Stomach (tissue), 4 donors: ENCODE data around the gene CFAP46.
"Not testable (repeated sequence)": the region's sequence is repeated elsewhere in the genome, so short reads cannot be mapped to it uniquely, and the experiment has no call there.

Source experiments
- EP300 ChIP-seq: sonication (generic); formaldehyde crosslinking; IDR thresholded peaks from one replicate; pipeline ENCODE4 v1.6.1; 2017; ENCODE audit warnings: antibody characterized with exemption
- POLR2A ChIP-seq, 4 donors: fragments of 450-650 bp; IDR thresholded peaks; one replicate each; pipeline ENCODE4 v1.6.1; 2016; ENCODE audit warnings: antibody characterized with exemption in 4 of 4, control low read depth in 2 of 4, mild to moderate bottlenecking in 1 of 4, moderate library complexity in 1 of 4
- POLR2AphosphoS5 ChIP-seq, 3 donors: sonication (generic); formaldehyde crosslinking; IDR thresholded peaks; one replicate each; pipeline ENCODE4 v1.6.1; 2016; ENCODE audit warnings: antibody characterized with exemption in 3 of 3
- TF ChIP-seq, protein P1 (sequence below), 7 experiments: fragments of 450-650 bp in 4 of 7; fragments of 200-600 bp in 3 of 7; sonication (generic) in 3 of 7; IDR thresholded peaks; one replicate each; pipeline ENCODE4 v1.5.1; 2016 to 2019; ENCODE audit warnings: antibody characterized with exemption in 7 of 7, control low read depth in 2 of 7, mild to moderate bottlenecking in 1 of 7

DNA sequence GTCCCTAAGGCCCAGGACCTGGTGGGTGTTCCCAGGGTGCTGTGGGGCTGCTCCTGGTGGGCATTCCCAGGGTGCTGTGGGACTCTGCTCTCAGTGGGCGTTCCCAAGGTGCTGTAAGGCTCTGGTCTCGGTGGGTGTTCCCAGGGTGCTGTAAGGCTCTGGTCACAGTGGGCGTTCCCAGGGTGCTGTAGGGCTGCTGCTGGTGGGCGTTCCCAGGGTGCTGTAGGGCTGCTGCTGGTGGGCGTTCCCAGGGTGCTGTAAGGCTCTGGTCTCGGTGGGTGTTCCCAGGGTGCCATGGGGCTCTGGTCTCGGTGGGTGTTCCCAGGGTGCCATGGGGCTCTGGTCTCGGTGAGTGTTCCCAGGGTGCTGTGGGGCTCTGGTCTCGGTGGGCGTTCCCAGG, 99.1 kb downstream of the CFAP46 start:
- not testable (repeated sequence) for TF ChIP-seq POLR2A (IDR thresholded peaks at IDR 0.05); POLR2AphosphoS5 (IDR thresholded peaks at IDR 0.05); EP300
- TF ChIP-seq, protein P1, sequence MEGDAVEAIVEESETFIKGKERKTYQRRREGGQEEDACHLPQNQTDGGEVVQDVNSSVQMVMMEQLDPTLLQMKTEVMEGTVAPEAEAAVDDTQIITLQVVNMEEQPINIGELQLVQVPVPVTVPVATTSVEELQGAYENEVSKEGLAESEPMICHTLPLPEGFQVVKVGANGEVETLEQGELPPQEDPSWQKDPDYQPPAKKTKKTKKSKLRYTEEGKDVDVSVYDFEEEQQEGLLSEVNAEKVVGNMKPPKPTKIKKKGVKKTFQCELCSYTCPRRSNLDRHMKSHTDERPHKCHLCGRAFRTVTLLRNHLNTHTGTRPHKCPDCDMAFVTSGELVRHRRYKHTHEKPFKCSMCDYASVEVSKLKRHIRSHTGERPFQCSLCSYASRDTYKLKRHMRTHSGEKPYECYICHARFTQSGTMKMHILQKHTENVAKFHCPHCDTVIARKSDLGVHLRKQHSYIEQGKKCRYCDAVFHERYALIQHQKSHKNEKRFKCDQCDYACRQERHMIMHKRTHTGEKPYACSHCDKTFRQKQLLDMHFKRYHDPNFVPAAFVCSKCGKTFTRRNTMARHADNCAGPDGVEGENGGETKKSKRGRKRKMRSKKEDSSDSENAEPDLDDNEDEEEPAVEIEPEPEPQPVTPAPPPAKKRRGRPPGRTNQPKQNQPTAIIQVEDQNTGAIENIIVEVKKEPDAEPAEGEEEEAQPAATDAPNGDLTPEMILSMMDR (IDR thresholded peaks at IDR 0.05) = not testable (repeated sequence)
